GM19035 (cell line): ENCODE measurements around the gene CYP26B1.

Experiments used
- ATAC-seq: cut with Tn5 transposase; IDR thresholded peaks from one replicate; pipeline ENCODE4 v1.9.1; 2021; ENCODE audit not compliant: unreplicated experiment

The CYP26B1 gene

DNA sequence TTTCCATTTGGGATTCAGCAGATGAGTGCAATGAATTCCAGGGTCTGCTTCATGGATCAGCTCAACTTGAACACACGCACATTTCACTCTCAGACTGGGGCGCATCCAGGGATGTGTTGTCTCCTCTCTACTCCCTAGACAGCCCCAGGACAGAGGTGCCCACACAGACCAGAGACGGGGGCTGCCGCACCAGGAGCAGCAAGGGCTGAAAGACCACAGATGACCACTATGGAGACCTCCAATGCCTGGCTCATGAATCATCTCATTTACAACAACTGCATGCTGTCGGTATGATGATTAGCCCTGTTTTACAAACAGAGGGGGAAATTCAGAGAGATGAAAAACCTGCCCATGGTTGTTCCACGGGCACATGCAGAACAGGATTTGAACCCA is 63.1 kb downstream of the CYP26B1 start:
- ATAC-seq: no peak

DNA sequence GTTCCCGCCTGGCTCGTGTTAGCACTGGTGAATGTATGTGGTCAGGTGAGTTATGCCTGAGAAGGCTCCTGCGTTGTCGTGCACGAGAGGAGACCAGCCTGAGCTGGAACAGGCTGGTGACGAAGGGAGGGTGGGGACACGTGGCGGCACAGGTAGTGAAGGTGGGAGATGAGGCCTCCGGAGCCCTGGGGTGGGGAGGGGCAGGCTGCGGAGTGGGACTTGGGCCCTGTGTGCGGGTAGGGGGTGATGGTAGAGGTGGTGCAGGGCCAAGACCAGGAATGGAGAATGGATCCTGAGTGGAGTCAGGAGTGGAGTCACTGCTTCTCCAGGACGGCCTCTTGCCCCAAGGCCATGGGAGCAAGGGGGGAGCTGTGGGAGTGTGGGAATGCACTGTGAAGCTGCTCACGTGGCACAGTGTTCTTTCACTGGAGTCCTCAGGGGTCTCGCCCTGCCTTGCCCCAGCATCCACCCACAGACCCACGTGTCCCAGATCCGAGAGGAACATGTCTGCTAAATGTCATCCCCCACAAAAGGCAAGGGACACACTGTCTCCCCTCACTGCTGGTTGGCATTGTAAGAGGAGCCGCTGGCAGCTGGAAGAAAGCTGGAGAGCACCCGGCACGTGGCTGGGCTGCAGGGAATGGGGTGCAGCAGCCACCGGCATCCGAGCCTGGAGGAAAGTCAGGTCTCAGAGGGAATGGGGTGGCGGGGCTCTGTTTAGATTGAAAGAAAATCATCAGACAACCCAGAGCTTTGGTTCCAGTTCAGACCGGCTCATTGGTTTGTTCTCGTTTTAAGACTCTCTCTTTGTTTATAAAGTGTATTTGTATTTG is 63.7 kb downstream of the CYP26B1 start:
- ATAC-seq: no peak

DNA sequence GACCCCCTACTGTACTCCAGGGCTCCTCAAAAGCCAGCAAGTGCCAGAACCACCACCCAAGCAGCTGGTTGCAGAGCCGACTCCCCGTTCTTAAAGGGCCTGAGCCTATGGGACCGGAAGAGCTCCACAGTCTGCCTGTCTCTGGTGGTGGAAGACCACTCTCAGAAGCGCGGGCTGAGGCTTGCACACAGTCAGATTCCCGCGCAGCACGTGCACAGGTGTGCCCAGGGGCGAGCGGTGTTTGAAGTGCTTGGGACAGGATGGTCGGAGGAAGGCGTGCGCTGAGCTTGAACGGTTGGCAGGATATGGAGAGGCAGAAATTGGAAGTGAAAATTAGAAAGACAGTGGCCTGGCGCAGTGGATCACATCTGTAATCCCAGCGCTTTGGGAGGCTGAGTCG is 64.8 kb downstream of the CYP26B1 start:
- no peak for ATAC-seq

DNA sequence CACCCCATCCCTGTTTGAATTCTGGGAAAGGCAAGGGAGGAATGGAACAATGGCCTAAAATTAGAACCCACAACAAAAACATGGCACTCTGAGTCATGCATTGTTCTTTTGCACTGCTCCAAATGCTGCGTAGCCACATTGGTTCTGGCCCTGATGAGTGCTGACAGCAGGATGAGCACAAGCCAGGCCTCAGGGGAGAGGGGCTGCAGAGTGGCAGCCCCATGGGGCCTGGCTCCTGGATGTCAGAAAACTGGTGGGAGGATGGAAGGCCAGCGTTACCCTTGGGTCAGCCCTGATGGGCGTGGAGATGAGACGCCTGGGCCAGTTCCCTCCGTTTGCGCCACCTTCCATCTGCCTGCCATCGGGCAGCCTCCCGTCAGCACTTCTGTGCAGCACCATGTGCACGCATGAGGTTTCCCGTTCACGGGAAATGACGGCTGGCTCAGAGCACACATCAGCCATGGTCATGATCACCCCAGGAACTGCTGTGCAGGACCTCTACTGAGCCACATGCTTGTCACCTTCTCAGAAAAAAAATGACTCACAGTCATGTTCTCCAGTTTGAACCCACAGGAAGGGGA is 65.6 kb downstream of the CYP26B1 start:
- ATAC-seq: no peak

DNA sequence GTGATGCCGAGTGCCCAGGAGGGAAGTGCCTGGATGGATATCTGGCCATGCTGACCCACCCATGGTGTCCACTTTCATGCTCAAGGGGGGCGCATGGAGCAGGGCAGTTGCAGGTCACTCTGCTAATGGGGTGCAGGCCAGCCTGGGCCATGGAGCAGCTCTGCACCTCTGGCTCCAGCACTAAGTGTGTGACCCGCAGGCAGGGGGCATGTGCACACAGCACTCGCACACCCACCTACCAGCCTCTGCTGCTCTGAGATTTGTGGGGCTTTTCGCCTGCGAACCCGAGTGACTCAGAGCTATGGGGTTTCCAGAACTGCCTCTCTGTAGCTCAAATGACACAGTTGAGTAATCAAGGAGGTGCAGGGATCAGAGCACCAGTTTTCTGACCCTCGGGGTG is 66.2 kb downstream of the CYP26B1 start:
- no peak for ATAC-seq

DNA sequence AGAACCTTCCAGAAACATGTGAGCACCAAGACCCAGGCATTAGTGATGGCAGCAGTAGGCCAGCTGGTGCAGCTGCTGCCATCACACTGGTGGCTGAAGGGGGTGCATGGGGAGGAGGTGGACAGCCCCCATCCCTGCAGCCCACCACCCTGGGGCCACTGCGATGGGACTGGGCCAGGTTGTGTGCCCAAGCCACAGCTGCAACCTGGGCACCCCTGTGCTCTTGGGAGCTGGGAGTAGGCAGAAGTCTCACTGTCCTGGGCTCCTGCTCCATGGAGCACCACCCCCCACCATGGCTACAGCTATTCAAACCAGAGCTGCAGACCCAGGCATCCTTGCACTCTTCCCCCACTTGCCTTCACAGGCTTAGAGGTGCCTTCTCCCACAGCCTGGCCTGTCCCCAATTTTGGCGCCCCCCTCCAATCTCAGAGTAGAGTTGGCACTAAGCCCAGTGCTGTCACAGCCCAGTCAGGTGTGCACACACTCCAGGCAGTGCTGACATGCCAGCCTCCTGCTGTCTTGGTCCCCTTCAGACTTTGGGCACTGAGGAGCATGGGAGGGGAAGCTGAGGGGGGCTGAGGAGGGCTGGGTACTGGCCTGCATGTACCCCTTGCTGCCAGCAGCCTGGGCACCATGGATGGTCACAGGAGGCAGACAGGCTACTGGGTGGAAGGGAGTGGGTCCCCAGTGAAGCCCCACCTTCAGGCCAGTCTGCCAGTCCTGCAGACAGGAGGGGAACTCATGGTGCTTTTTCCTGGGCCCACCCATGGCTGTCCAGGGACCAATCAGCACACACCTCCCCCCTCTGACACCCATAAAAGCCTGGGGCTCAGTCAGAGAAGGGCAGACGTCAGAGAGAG is 67.1 kb downstream of the CYP26B1 start:
- ATAC-seq: no peak
